ENCODE results near the gene DQX1. TPM values are rescaled to one million over a fixed set of nuclear protein-coding genes. Genes with fewer than 3 reads are reported as not detected.

The DQX1 gene
- total and polyA plus RNA-seq, 2 of the 8 experiments (the other 6 are each of a cell fraction or from before 2014, with no cell fraction given): 0.76 to 1.1 TPM

DNA sequence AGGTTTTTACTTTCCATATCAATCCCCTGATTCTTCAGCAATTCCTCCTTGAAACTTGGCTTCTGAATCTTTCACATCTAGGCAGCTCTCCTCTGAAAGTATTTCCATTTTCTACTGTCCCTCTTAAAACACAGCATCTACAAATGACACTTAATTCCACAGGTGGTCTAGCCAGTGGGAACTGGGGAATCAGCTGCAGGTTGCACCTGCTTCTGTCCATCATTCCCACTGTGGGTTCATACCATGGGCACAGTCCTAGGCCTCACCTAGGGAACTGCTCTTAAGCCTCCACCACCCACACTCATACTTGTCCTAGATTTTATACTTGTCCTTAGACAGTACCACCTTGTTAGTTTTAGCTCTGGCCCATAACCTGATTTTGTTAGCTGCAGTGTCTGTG lies 25.5 kb upstream of the DQX1 start (continued):
- TF ChIP-seq, protein P1, sequence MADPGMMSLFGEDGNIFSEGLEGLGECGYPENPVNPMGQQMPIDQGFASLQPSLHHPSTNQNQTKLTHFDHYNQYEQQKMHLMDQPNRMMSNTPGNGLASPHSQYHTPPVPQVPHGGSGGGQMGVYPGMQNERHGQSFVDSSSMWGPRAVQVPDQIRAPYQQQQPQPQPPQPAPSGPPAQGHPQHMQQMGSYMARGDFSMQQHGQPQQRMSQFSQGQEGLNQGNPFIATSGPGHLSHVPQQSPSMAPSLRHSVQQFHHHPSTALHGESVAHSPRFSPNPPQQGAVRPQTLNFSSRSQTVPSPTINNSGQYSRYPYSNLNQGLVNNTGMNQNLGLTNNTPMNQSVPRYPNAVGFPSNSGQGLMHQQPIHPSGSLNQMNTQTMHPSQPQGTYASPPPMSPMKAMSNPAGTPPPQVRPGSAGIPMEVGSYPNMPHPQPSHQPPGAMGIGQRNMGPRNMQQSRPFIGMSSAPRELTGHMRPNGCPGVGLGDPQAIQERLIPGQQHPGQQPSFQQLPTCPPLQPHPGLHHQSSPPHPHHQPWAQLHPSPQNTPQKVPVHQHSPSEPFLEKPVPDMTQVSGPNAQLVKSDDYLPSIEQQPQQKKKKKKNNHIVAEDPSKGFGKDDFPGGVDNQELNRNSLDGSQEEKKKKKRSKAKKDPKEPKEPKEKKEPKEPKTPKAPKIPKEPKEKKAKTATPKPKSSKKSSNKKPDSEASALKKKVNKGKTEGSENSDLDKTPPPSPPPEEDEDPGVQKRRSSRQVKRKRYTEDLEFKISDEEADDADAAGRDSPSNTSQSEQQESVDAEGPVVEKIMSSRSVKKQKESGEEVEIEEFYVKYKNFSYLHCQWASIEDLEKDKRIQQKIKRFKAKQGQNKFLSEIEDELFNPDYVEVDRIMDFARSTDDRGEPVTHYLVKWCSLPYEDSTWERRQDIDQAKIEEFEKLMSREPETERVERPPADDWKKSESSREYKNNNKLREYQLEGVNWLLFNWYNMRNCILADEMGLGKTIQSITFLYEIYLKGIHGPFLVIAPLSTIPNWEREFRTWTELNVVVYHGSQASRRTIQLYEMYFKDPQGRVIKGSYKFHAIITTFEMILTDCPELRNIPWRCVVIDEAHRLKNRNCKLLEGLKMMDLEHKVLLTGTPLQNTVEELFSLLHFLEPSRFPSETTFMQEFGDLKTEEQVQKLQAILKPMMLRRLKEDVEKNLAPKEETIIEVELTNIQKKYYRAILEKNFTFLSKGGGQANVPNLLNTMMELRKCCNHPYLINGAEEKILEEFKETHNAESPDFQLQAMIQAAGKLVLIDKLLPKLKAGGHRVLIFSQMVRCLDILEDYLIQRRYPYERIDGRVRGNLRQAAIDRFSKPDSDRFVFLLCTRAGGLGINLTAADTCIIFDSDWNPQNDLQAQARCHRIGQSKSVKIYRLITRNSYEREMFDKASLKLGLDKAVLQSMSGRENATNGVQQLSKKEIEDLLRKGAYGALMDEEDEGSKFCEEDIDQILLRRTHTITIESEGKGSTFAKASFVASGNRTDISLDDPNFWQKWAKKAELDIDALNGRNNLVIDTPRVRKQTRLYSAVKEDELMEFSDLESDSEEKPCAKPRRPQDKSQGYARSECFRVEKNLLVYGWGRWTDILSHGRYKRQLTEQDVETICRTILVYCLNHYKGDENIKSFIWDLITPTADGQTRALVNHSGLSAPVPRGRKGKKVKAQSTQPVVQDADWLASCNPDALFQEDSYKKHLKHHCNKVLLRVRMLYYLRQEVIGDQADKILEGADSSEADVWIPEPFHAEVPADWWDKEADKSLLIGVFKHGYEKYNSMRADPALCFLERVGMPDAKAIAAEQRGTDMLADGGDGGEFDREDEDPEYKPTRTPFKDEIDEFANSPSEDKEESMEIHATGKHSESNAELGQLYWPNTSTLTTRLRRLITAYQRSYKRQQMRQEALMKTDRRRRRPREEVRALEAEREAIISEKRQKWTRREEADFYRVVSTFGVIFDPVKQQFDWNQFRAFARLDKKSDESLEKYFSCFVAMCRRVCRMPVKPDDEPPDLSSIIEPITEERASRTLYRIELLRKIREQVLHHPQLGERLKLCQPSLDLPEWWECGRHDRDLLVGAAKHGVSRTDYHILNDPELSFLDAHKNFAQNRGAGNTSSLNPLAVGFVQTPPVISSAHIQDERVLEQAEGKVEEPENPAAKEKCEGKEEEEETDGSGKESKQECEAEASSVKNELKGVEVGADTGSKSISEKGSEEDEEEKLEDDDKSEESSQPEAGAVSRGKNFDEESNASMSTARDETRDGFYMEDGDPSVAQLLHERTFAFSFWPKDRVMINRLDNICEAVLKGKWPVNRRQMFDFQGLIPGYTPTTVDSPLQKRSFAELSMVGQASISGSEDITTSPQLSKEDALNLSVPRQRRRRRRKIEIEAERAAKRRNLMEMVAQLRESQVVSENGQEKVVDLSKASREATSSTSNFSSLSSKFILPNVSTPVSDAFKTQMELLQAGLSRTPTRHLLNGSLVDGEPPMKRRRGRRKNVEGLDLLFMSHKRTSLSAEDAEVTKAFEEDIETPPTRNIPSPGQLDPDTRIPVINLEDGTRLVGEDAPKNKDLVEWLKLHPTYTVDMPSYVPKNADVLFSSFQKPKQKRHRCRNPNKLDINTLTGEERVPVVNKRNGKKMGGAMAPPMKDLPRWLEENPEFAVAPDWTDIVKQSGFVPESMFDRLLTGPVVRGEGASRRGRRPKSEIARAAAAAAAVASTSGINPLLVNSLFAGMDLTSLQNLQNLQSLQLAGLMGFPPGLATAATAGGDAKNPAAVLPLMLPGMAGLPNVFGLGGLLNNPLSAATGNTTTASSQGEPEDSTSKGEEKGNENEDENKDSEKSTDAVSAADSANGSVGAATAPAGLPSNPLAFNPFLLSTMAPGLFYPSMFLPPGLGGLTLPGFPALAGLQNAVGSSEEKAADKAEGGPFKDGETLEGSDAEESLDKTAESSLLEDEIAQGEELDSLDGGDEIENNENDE (IDR thresholded peaks at IDR 0.05; ENCODE audit: insufficient replicate concordance, low read length): no peak
- TF ChIP-seq BRCA1 (IDR thresholded peaks at IDR 0.05; ENCODE audit: low read depth, low read length) (no peak), SP2 (IDR thresholded peaks at IDR 0.05; ENCODE audit: low read length) (no peak), TAF1 (IDR thresholded peaks at IDR 0.05; ENCODE audit: low read depth, low read length) (no peak)
